ENCODE results near the gene UNC45B. TPM values are rescaled to one million over a fixed set of nuclear protein-coding genes. Genes with fewer than 3 reads are reported as not detected.
"Not testable (repeated sequence)": the region's sequence is repeated elsewhere in the genome, so short reads cannot be mapped to it uniquely, and the experiment has no call there.

UNC45B gene
- total RNA-seq, 1 experiment from 2014 or later: 0.22 TPM

- Mint-ChIP-seq H3K9me3 (no peaks in the 10 kb centered on the region), H3K4me3 (no peak overlapping the region), H3K4me1 (peaks cover 6 to 16% of the 10 kb centered on the region in 2 experiments), H3K27me3 (ENCODE audit: low read depth) (peaks cover 5% of the 10 kb centered on the region), H3K36me3 (ENCODE audit: insufficient read depth in 1 of 3, low read depth in 3 of 3) (no peaks in the 10 kb centered on the region), H3K27ac (no peak overlapping the region)
- Histone ChIP-seq H3K4me2 (ENCODE audit: insufficient read depth, insufficient read length, low read length) (no peak overlapping the region), H2BK15ac (ENCODE audit: low read depth, low read length) (no peak overlapping the region), H3K14ac (ENCODE audit: insufficient read depth, low read length) (no peak overlapping the region), H2AK5ac (ENCODE audit: insufficient read length, low read length) (no peak overlapping the region), H4K8ac (replicated peaks; ENCODE audit: insufficient read length, low read depth, low read length) (no peak overlapping the region), H4K20me1 (ENCODE audit: control insufficient read depth, insufficient read depth, insufficient read length) (no peaks in the 10 kb centered on the region), H3K4ac (ENCODE audit: low read depth, low read length) (no peak overlapping the region), H3K79me1 (ENCODE audit: insufficient read depth, low read depth, low read length, poor library complexity, severe bottlenecking) (no peaks in the 10 kb centered on the region), H3T11ph (ENCODE audit: low read length) (no peak overlapping the region), H2BK12ac (ENCODE audit: insufficient read length, low read depth, low read length) (no peak overlapping the region), H3K23ac (ENCODE audit: insufficient read length, low read depth, low read length) (no peak overlapping the region), H2BK120ac (ENCODE audit: low read depth, low read length, poor library complexity, severe bottlenecking) (no peak overlapping the region), H3K9me3 (ENCODE audit: control insufficient read depth, low read depth, low read length) (no peaks in the 10 kb centered on the region), H3K18ac (ENCODE audit: insufficient read length, low read depth, low read length) (no peak overlapping the region), H4K91ac (ENCODE audit: insufficient read length, low read depth, low read length) (no peak overlapping the region), H3K27me3 (ENCODE audit: insufficient read depth, low read length) (no peaks in the 10 kb centered on the region), H3K56ac (ENCODE audit: insufficient read length, low read depth, low read length) (no peak overlapping the region), H4K5ac (ENCODE audit: insufficient read length, low read depth, low read length) (no peak overlapping the region), H2AFZ (ENCODE audit: low read length) (no peak overlapping the region), H3K9ac (ENCODE audit: extremely low read depth, insufficient read length, low read length) (no peak overlapping the region), H3K23me2 (ENCODE audit: insufficient read length, low read depth, low read length, poor library complexity, severe bottlenecking) (no peaks in the 10 kb centered on the region), H3K27ac (ENCODE audit: insufficient read length, low read depth, low read length) (no peak overlapping the region), H3K79me2 (ENCODE audit: insufficient read depth, low read length) (no peaks in the 10 kb centered on the region), H3K4me1 (ENCODE audit: insufficient read depth, low read length) (no peaks in the 10 kb centered on the region; the same call in 1 of the 2 replicates), H2BK20ac (ENCODE audit: low read depth, low read length, poor library complexity, severe bottlenecking) (no peak overlapping the region), H2BK5ac (ENCODE audit: insufficient read length, low read length) (no peak overlapping the region)
- no CpG with 5 or more reads among the region's 11 CpGs for WGBS (ENCODE audit: extremely low coverage, insufficient read length, low lambda C conversion rate)
- no peak for DNase-seq
- TF ChIP-seq CTCF (conservative IDR thresholded peaks at IDR 0.05): no peak
Observed at GRCh38 chr17:35149941-35150340, 2.3 kb downstream of the UNC45B start.

- H3K4me1 ChIP-seq (ENCODE audit: insufficient read depth, low read length); H3K4me2 ChIP-seq (ENCODE audit: insufficient read depth, insufficient read length, low read length); H3T11ph ChIP-seq (ENCODE audit: low read length); H2AFZ ChIP-seq (ENCODE audit: low read length); H3K79me1 ChIP-seq (ENCODE audit: insufficient read depth, low read depth, low read length, poor library complexity, severe bottlenecking); H3K4me3 Mint-ChIP-seq; H3K23me2 ChIP-seq (ENCODE audit: insufficient read length, low read depth, low read length, poor library complexity, severe bottlenecking); H2BK5ac ChIP-seq (ENCODE audit: insufficient read length, low read length); H3K18ac ChIP-seq (ENCODE audit: insufficient read length, low read depth, low read length); H3K27ac ChIP-seq (ENCODE audit: insufficient read length, low read depth, low read length); H3K9me3 Mint-ChIP-seq; H3K9me3 ChIP-seq (ENCODE audit: control insufficient read depth, low read depth, low read length); H2BK12ac ChIP-seq (ENCODE audit: insufficient read length, low read depth, low read length); H3K27ac Mint-ChIP-seq; H3K36me3 Mint-ChIP-seq (ENCODE audit: insufficient read depth in 1 of 3, low read depth in 3 of 3); H4K8ac ChIP-seq (replicated peaks; ENCODE audit: insufficient read length, low read depth, low read length); H2BK15ac ChIP-seq (ENCODE audit: low read depth, low read length); H3K4ac ChIP-seq (ENCODE audit: low read depth, low read length); H3K14ac ChIP-seq (ENCODE audit: insufficient read depth, low read length); H3K27me3 ChIP-seq (ENCODE audit: insufficient read depth, low read length); H2AK5ac ChIP-seq (ENCODE audit: insufficient read length, low read length); H3K27me3 Mint-ChIP-seq (ENCODE audit: low read depth); H3K23ac ChIP-seq (ENCODE audit: insufficient read length, low read depth, low read length); H3K56ac ChIP-seq (ENCODE audit: insufficient read length, low read depth, low read length); H4K5ac ChIP-seq (ENCODE audit: insufficient read length, low read depth, low read length); H2BK20ac ChIP-seq (ENCODE audit: low read depth, low read length, poor library complexity, severe bottlenecking); H2BK120ac ChIP-seq (ENCODE audit: low read depth, low read length, poor library complexity, severe bottlenecking); H3K9ac ChIP-seq (ENCODE audit: extremely low read depth, insufficient read length, low read length); DNase-seq; H3K79me2 ChIP-seq (ENCODE audit: insufficient read depth, low read length); H4K91ac ChIP-seq (ENCODE audit: insufficient read length, low read depth, low read length); H4K20me1 ChIP-seq (ENCODE audit: control insufficient read depth, insufficient read depth, insufficient read length): not testable (repeated sequence)
- H3K4me1 Mint-ChIP-seq: peaks cover 6 to 16% of the 10 kb centered on the region in 2 experiments
- WGBS (ENCODE audit: extremely low coverage, insufficient read length, low lambda C conversion rate): no CpG with 5 or more reads among the region's 29 CpGs
Observed at GRCh38 chr17:35151080-35151479, 3.5 kb downstream of the UNC45B start.

Data from H9 (cell line).